GM19463 (cell line): ENCODE measurements around the gene ZBED1.
"Not testable (repeated sequence)": the region's sequence is repeated elsewhere in the genome, so short reads cannot be mapped to it uniquely, and the experiment has no call there.

ENCODE experiments used
- ATAC-seq: cut with Tn5 transposase; IDR thresholded peaks from one replicate; pipeline ENCODE4 v1.9.1; 2021; ENCODE audit warnings: mild to moderate bottlenecking, moderate library complexity; ENCODE audit not compliant: unreplicated experiment

ZBED1 gene

DNA sequence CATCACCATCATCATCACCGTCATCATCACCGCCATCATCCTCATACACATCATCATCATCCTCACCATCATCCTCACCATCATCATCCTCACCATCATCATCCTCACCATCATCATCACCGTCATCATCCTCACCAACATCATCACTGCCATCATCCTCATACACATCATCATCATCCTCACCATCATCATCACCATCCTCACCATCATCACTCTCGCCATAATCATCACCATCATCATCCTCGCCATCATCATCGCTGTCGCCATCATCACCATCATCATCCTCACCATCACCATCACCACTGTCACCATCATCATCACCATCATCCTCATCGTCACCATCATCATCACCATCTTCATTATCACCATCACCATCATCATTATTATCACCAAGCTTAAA is 19.8 kb upstream of the ZBED1 start:
- no peak for ATAC-seq

DNA sequence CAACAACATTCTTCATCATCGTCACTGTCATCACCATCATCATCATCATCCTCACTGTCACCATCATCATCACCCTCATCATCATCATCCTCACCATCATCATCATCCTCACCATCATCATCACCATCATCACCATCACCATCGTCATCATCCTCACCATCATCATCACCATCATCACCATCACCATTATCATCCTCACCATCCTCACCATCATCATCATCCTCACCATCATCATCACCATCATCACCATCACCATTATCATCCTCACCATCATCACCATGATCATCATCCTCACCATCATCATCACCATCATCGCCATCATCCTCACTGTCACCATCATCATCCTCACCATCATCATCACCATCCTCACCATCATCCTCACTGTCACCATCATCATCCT is 18.9 kb upstream of the ZBED1 start:
- ATAC-seq: not testable (repeated sequence)

DNA sequence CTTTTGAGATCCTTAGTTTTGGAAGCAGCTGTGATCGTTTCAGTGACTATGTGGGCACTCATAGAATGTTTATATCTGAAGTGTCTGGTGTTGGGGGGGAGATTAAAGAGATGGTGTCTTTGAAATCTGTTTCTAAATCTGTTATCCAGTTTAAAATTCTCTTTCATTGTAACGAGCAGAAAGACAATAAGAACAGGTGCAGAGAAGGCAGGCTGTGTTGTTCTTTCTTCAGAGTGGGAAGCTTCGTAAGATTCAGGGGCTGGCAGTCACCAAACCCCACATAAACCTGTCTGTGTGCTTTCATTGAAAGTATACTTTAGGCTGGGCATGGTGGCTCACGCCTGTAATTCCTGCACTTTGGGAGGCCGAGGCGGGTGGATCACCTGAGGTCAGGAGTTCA is 16.3 kb upstream of the ZBED1 start:
- ATAC-seq: peak; percentile 4

- ATAC-seq: peak; percentile 50
Observed at GRCh38 chrX:2516623-2517022, 15.8 kb upstream of the ZBED1 start.

DNA sequence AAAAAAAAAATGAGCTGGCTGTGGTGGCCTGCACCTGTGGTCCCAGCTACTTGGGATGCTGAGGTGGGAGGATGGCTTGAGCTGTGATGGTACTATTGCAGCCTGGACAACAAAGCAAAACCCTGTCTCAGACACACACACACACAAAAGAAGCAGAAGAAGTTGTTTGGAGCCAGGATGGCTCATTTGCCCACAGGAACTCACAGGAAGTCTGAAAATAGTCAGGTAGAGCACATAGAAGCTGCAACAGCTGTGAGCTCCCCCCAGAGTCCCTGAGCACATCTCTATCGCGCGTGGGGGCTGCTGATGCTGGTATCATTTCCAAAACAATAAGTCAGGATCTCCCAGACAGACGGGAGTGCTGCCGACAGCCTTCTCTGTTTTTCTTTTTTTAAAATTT is 13.4 kb upstream of the ZBED1 start:
- no peak for ATAC-seq

DNA sequence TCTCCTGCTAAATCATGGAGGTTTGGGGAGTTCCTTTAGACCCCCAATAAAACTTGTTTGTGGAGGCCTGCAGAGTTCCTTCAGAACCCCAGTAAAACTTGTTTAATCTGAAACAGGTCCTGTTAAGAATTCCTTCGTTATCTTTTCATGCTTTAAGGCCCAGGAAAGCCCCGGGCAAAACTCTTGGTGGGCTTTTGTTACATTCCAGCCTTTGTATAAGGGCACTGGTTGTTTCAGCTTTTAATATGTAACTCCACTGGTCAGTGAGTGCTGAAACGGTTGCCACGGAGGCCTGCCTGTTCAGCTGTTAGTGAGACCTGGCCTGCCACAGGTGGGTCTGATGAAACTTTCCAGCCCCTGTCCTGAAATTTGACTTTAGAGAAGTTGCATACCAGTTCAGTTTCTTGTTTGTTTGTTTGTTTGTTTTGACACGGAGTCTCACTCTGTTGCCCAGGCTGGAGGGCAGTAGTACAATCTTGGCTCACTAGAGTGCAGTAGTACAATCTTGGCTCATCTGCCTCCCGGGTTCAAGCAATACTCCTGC is 12.4 kb upstream of the ZBED1 start:
- no peak for ATAC-seq

GRCh38 chrX:2512501-2512900 is 11.7 kb upstream of the ZBED1 start:
- no peak for ATAC-seq

DNA sequence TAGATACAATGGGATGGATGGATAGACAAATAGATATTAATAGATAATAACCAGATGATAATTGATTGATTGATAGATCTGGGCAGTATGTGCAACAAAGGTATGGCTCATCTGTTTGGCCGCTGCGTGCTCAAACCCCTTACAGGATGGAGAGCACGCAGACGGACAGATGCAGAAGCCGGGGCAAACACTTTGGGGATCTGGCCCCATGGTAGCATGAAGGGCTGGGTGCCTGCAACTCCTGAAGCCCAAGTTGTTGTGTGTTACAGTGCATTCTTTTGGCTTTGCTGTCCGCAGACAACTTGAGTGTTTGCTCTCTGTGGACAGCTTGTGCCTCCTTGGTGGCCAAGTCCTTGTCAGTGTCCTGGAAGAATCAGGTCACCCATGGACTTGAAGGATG is 10.6 kb upstream of the ZBED1 start:
- ATAC-seq: no peak

DNA sequence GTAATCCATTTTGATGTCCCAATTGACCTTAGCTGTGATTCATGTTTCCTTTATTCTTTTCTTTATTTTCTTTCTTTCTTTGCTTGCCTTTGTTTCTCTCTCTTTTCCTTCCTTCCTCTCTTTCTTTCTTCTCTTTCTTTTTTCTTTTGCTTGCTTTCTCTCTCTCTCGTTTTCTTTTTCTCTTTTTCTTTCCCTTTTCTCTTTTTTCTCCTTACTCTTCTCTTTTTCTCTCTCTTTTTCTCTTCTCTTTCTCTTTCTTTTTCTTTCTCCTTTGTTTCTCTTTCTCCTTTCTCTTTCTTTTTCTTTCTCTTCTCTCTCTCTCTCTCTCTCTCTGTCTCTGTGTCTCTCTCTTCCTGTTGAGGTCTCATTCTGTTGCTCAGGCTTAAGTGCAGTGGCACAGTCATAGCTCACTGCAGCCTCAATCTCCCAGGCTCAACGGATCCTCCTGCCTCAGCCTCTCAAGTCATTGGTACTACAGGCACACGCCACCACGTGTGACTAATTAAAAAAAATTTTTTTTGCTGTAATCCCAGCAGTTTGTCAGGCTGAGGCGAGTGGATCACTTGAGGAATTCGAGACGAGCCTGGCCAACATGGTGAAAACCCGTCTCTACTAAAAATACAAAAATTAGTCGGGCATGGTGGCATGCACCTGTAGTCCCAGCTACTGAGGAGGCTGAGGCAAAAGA is 8.0 kb upstream of the ZBED1 start:
- no peak for ATAC-seq

GRCh38 chrX:2507904-2508627 is 7.3 kb upstream of the ZBED1 start:
- no peak for ATAC-seq

DNA sequence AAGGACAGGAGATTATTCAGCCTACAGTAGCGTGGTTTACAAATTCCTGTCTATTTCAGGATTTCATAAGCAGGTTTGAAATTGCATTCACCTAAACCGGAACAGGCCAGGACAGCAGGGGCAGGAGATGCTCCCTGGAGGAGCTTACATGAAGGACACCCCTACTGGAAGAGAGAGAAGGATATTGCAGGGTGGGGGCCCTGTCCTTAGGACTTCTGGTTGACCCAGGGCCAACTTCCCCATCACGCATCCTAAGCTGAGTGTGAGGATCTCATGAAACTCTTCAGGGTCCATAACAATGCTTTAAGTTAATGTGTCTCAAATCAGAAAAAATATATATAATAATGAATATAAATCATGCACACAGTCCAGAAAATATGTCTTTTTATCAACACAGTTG is 6.4 kb upstream of the ZBED1 start:
- ATAC-seq: no peak

- ATAC-seq: not testable (repeated sequence)
Observed at GRCh38 chrX:2505341-2505740, 4.6 kb upstream of the ZBED1 start.

- ATAC-seq: no peak
Observed at GRCh38 chrX:2504706-2505332, 4.0 kb upstream of the ZBED1 start.

DNA sequence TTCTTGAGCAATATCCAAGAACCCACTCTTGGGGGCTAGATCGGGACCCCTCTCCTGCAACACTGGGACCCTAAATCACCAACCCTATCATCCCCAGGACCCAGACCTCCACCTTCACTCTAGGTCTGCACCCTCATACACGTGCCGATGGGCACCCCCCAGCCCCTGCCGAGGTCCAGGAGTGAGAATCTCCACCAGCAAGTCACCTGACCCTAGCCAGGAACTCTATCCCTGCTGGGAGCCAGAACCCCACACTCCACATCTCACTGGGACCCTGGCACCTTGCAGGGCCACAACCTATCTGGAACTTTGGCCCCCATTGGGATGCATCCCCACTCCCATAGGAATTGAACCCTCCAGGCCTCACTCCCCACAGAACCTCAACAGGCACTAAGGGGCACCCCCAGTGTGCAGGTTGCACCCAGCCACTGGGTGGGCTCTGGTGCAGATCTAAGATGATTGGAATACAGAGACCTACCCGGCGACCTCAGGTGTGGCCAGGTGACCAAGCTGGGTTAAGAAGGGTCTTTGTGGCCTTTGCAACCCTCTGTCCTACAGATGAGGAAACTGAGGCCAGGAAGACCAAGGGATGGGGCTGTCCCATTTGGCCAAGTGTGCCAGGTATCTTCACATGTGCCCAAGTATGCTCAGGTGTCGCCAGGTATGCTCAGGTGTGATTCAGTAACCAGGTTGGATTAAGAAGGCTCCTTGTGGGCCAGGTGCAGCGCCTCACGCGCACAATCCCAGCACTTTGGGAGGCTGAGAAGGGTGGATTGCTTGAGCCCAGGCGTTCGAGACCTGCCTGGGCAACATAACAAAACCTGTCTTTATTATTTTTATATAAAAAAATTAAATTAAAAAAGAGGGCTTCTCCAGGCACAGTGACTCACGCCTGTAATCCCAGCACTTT is 3.1 kb upstream of the ZBED1 start:
- ATAC-seq: no peak

DNA sequence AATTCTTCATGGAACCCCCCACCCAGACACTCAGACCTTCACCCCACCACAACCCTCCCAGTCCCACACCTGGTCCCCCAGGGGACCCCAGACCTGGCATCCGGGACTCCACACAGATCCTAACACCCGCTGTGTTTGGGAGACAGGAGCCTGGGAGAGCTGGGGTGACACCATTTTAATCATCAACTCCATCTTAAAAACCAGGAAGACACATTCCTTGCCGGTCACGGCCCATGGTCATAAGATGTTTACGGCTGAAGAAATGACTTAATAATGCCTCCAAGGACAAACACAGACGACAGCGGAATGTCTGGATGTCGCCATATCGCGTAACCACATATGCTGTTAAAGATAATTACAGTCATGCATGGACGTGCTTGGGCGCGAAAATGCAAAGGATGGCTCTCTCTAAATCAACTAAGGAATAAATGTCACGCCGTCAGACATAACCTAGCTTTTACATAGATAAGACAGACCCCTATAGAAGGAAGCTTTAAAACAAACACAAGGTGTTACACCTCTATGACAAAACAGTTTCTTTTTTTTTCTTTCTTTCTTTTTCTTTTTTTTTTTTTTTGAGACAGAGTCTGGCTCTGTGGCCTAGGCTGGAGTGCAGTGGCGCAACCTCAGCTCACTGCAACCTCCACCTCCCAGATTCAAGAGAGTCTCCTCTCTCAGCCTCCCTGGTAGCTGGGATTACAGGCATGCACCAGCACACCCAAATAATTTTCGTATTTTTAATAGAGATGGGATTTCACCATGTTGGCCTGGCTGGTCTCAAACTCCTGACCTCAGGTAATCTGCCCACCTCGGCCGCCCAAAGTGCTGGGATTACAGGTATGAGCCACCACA is 2.1 kb upstream of the ZBED1 start:
- ATAC-seq: no peak

GRCh38 chrX:2502120-2502667 is 1.4 kb upstream of the ZBED1 start:
- ATAC-seq: no peak

- no peak for ATAC-seq
Observed at GRCh38 chrX:2501559-2502102, 855 bp upstream of the ZBED1 start.

DNA sequence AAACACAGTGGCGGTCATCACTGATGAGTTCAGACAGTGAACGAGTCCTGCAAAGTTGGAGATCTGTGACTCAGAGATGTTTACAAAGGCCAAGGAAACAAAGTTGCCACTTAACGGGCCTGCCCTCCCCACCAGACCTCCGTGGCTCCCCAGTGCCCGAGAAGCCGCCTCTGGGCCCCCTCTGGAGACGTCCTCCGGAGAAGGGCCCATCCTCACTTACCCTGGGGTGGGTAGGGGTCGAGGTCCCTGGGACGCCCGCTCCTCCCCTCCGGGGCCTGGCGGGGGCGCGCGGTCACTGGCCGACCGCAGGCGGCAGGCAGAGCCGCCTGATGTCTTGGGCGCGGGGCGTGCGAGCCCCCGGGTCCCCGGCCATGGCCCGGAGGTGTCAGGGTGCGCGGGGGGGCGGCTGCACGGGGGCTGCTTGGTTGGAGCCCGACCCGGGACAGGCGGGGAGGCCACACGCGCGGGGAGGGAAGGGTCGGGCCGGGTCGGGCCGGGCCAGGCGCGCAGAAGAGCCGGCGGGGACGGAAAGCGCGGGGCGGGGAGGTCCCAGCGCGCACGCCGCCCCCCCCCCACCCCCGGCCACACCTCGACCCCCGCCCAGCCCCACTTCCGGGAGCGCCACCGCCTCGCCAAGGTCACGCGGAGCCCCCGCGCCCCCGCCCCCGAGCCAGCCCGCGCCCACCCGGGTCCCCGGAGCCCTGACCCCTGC is 529 bp downstream of the ZBED1 start:
- peak; percentile 50 for ATAC-seq

DNA sequence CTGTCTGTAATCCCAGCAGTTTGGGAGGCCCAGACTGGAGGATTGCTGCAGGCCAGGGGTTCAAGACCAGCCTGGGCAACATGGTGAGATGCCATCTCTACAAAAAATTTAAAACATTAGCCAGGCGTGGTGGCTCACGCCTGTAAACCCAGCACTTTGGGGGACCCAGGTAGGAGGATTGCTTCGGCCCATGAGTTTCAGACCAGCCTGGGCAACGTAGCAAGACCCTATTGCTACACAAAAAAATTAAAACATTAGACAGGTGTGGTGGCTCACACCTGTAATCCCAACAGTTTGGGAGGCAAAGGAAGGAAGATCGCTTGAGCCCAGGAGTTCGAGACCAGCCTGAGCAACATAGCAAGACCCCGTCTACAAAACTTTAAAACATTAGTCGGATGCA is 1.3 kb downstream of the ZBED1 start:
- no peak for ATAC-seq
